CD4-positive, alpha-beta memory T cell (primary cell): Measurements from ENCODE around the gene CCSER1. TPM values are rescaled to one million over a fixed set of nuclear protein-coding genes. Genes with fewer than 3 reads are reported as not detected.

Experiments
- CTCF ChIA-PET: fragments of 350-600 bp; sonication (Branson Sonifier 250); formaldehyde crosslinking; loops from one replicate; lab custom pipeline; 2021; ENCODE audit warnings: inconsistent platforms; ENCODE audit not compliant: partially characterized antibody; lab: Charles Lee
- POLR2A ChIA-PET: fragments of 350-600 bp; sonication (Branson Sonifier 250); formaldehyde crosslinking; loops from one replicate; lab custom pipeline; 2021; ENCODE audit not compliant: partially characterized antibody; lab: Charles Lee
- DNase-seq, 5 donors: peaks; one replicate each; pipeline versions ENCODE4 v3.0.0 to v3.0.0-alpha.2; 2020 to 2022; ENCODE audit warnings: mixed read lengths in 1 of 5
- H3K27ac ChIP-seq: one replicate; pipeline ENCODE4 v1.7.0; 2013; ENCODE audit warnings: low read depth, low read length
- H3K27me3 ChIP-seq: 2 replicates; pipeline ENCODE4 v1.7.0; 2013; ENCODE audit warnings: mild to moderate bottlenecking, low read length, moderate library complexity; ENCODE audit not compliant: insufficient read depth
- H3K36me3 ChIP-seq: 2 replicates; pipeline ENCODE4 v1.7.0; 2013; ENCODE audit warnings: mild to moderate bottlenecking, low read length, moderate library complexity; ENCODE audit not compliant: insufficient read depth
- H3K4me1 ChIP-seq: 2 replicates; pipeline ENCODE4 v1.7.0; 2013; ENCODE audit warnings: mild to moderate bottlenecking, low read length, moderate library complexity; ENCODE audit not compliant: insufficient read depth
- H3K4me3 ChIP-seq, 2 donors: one replicate each; pipeline ENCODE4 v1.7.0; 2013; ENCODE audit warnings: low read length in 2 of 2, mild to moderate bottlenecking in 1 of 2
- H3K9me3 ChIP-seq, 2 donors: one replicate each; pipeline ENCODE4 v1.7.0; 2013; ENCODE audit warnings: low read length in 2 of 2, control low read depth in 1 of 2; ENCODE audit not compliant: control insufficient read depth in 1 of 2
- H3K27ac Mint-ChIP-seq, 7 donors: one replicate each; pipeline ENCODE4 v1.8.0; 2020 to 2021; ENCODE audit warnings: mixed read lengths in 7 of 7, mild to moderate bottlenecking in 6 of 7, inconsistent platforms in 3 of 7, moderate library complexity in 3 of 7
- H3K27me3 Mint-ChIP-seq, 2 donors: one replicate each; pipeline ENCODE4 v1.8.0; 2020 to 2021; ENCODE audit warnings: mixed read lengths in 2 of 2
- H3K36me3 Mint-ChIP-seq, 2 donors: one replicate each; pipeline ENCODE4 v1.8.0; 2020 to 2021; ENCODE audit warnings: mixed read lengths in 2 of 2, inconsistent platforms in 1 of 2, mild to moderate bottlenecking in 1 of 2
- H3K4me1 Mint-ChIP-seq, 4 donors: one replicate each; pipeline ENCODE4 v1.8.0; 2020 to 2021; ENCODE audit warnings: mixed read lengths in 4 of 4, mild to moderate bottlenecking in 1 of 4
- H3K4me3 Mint-ChIP-seq, 8 donors: one replicate each; pipeline ENCODE4 v1.8.0; 2020 to 2021; ENCODE audit warnings: mixed read lengths in 8 of 8, mild to moderate bottlenecking in 7 of 8, moderate library complexity in 6 of 8, inconsistent platforms in 3 of 8
- H3K9me3 Mint-ChIP-seq, 8 donors: one replicate each; pipeline ENCODE4 v1.8.0; 2020 to 2021; ENCODE audit warnings: mixed read lengths in 8 of 8, mild to moderate bottlenecking in 5 of 8, inconsistent platforms in 3 of 8, moderate library complexity in 1 of 8
- intact Hi-C: fragments of 100-400 bp; cut with micrococcal nuclease; formaldehyde crosslinking; loops from one replicate; pipeline ENCODE4 v1.15.1; 2023
- polyA plus RNA-seq, 2 donors: library from polyadenylated mRNA; unstranded; fragments of 300-500 nt; fragmentation: Illumina TruSeq; gene quantifications; one replicate each; pipeline ENCODE4 v1.2.3, GENCODE V29; 2021
- total RNA-seq, 2 experiments: library from RNA; stranded (reverse); gene quantifications; one replicate each; pipeline ENCODE4 v1.2.3, GENCODE V29; 2021

CCSER1 gene
- total and polyA plus RNA-seq, 4 experiments from 2014 or later: 0.47 to 2.0 (median 1.7) TPM; not detected in 1

GRCh38 chr4:91283726-91284230, 1156.6 kb downstream of the CCSER1 start:
- intact Hi-C loops: no loop called here
- POLR2A ChIA-PET: no interaction called here

GRCh38 chr4:91284480-91284879, 1157.3 kb downstream of the CCSER1 start:
- Histone ChIP-seq H3K4me1 (no peaks in the 10 kb centered on the region), H3K4me3 (no peak overlapping the region), H3K27me3 (no peaks in the 10 kb centered on the region), H3K36me3 (no peaks in the 10 kb centered on the region), H3K27ac (no peak overlapping the region), H3K9me3 (no peaks in the 10 kb centered on the region)
- CTCF ChIA-PET: no interaction called here
- Mint-ChIP-seq H3K36me3 (no peaks in the 10 kb centered on the region), H3K4me3 (no peak overlapping the region), H3K9me3 (peaks cover 2 to 9% (median 5%) of the 10 kb centered on the region in 8 donors), H3K27me3 (no peaks in the 10 kb centered on the region), H3K27ac (no peak overlapping the region), H3K4me1 (no peaks in the 10 kb centered on the region)
- POLR2A ChIA-PET: no interaction called here
- DNase-seq: no peak
- intact Hi-C loops: no loop called here

More at GRCh38 chr4:91283726-91284230, 1156.6 kb downstream of the CCSER1 start:
- no peaks in the 10 kb centered on the region for H3K27me3 ChIP-seq
- no peaks in the 10 kb centered on the region for H3K36me3 Mint-ChIP-seq
- H3K27ac ChIP-seq: no peak overlapping the region
- CTCF ChIA-PET: no interaction called here
- no peaks in the 10 kb centered on the region for H3K27me3 Mint-ChIP-seq
- H3K9me3 ChIP-seq: no peaks in the 10 kb centered on the region
- H3K4me3 ChIP-seq: no peak overlapping the region
- no peak overlapping the region for H3K27ac Mint-ChIP-seq
- no peaks in the 10 kb centered on the region for H3K4me1 Mint-ChIP-seq
- H3K36me3 ChIP-seq: no peaks in the 10 kb centered on the region
- peaks cover 2 to 10% (median 5%) of the 10 kb centered on the region in 8 donors for H3K9me3 Mint-ChIP-seq
- no peaks in the 10 kb centered on the region for H3K4me1 ChIP-seq
- no peak for DNase-seq
- no peak overlapping the region for H3K4me3 Mint-ChIP-seq

GRCh38 chr4:91285487-91285886, 1158.3 kb downstream of the CCSER1 start:
- POLR2A ChIA-PET: no interaction called here
- CTCF ChIA-PET: no interaction called here
- H3K27ac Mint-ChIP-seq: no peak overlapping the region

GRCh38 chr4:91288702-91289311, 1161.6 kb downstream of the CCSER1 start:
- H3K27ac Mint-ChIP-seq: no peak overlapping the region
- ChIA-PET CTCF (no interaction called here), POLR2A (no interaction called here)
- peaks cover 0 to 9% (median 2%) of the 10 kb centered on the region in 8 donors for H3K9me3 Mint-ChIP-seq
- DNase-seq: no peak
- Histone ChIP-seq H3K27me3 (no peaks in the 10 kb centered on the region), H3K4me3 (no peak overlapping the region), H3K4me1 (no peaks in the 10 kb centered on the region), H3K9me3 (no peaks in the 10 kb centered on the region), H3K36me3 (no peaks in the 10 kb centered on the region), H3K27ac (no peak overlapping the region)
- no peaks in the 10 kb centered on the region for H3K4me1 Mint-ChIP-seq
- H3K4me3 Mint-ChIP-seq: no peak overlapping the region
- H3K27me3 Mint-ChIP-seq: no peaks in the 10 kb centered on the region
- intact Hi-C loops: no loop called here
- no peaks in the 10 kb centered on the region for H3K36me3 Mint-ChIP-seq

More at GRCh38 chr4:91285487-91285886, 1158.3 kb downstream of the CCSER1 start:
- Mint-ChIP-seq H3K4me1 (no peaks in the 10 kb centered on the region), H3K9me3 (peaks cover 2 to 9% (median 5%) of the 10 kb centered on the region in 8 donors), H3K27me3 (no peaks in the 10 kb centered on the region), H3K4me3 (no peak overlapping the region), H3K36me3 (no peaks in the 10 kb centered on the region)
- Histone ChIP-seq H3K9me3 (no peaks in the 10 kb centered on the region), H3K27ac (no peak overlapping the region), H3K4me1 (no peaks in the 10 kb centered on the region), H3K4me3 (no peak overlapping the region), H3K27me3 (no peaks in the 10 kb centered on the region), H3K36me3 (no peaks in the 10 kb centered on the region)
- intact Hi-C loops: no loop called here
- DNase-seq: no peak

GRCh38 chr4:91298156-91298700, 1171.0 kb downstream of the CCSER1 start:
- POLR2A ChIA-PET: no interaction called here
- DNase-seq: no peak
- intact Hi-C loops: no loop called here
- Histone ChIP-seq H3K27ac (no peak overlapping the region), H3K9me3 (no peaks in the 10 kb centered on the region), H3K36me3 (no peaks in the 10 kb centered on the region), H3K4me3 (no peak overlapping the region), H3K4me1 (no peaks in the 10 kb centered on the region), H3K27me3 (no peaks in the 10 kb centered on the region)
- H3K4me1 Mint-ChIP-seq: no peaks in the 10 kb centered on the region
- CTCF ChIA-PET: no interaction called here
- H3K4me3 Mint-ChIP-seq: no peak overlapping the region
- peaks cover 0 to 13% (median 2%) of the 10 kb centered on the region in 8 donors for H3K9me3 Mint-ChIP-seq
- no peaks in the 10 kb centered on the region for H3K27me3 Mint-ChIP-seq
- no peak overlapping the region for H3K27ac Mint-ChIP-seq
- no peaks in the 10 kb centered on the region for H3K36me3 Mint-ChIP-seq

- Histone ChIP-seq H3K9me3 (no peaks in the 10 kb centered on the region), H3K27ac (no peak overlapping the region), H3K4me3 (no peak overlapping the region), H3K36me3 (no peaks in the 10 kb centered on the region), H3K4me1 (no peaks in the 10 kb centered on the region), H3K27me3 (no peaks in the 10 kb centered on the region)
- Mint-ChIP-seq H3K4me3 (no peak overlapping the region), H3K36me3 (no peaks in the 10 kb centered on the region), H3K4me1 (no peaks in the 10 kb centered on the region), H3K9me3 (peaks cover 0 to 13% (median 2%) of the 10 kb centered on the region in 8 donors), H3K27ac (no peak overlapping the region), H3K27me3 (no peaks in the 10 kb centered on the region)
- DNase-seq: no peak
- ChIA-PET POLR2A (no interaction called here), CTCF (no interaction called here)
- intact Hi-C loops: no loop called here
Observed at GRCh38 chr4:91298824-91299223, 1171.6 kb downstream of the CCSER1 start.

GRCh38 chr4:91302120-91302519, 1174.9 kb downstream of the CCSER1 start:
- H3K36me3 ChIP-seq: no peaks in the 10 kb centered on the region
- POLR2A ChIA-PET: no interaction called here
- DNase-seq: no peak
- H3K9me3 ChIP-seq: no peaks in the 10 kb centered on the region
- intact Hi-C loops: no loop called here
- CTCF ChIA-PET: no interaction called here
- Mint-ChIP-seq H3K27ac (no peak overlapping the region), H3K4me3 (no peak overlapping the region), H3K9me3 (peaks cover 0 to 8% (median 4%) of the 10 kb centered on the region in 8 donors), H3K27me3 (no peaks in the 10 kb centered on the region), H3K36me3 (no peaks in the 10 kb centered on the region), H3K4me1 (no peaks in the 10 kb centered on the region)
- H3K27ac ChIP-seq: no peak overlapping the region
- H3K4me1 ChIP-seq: no peaks in the 10 kb centered on the region
- H3K27me3 ChIP-seq: no peaks in the 10 kb centered on the region
- H3K4me3 ChIP-seq: no peak overlapping the region
